DMS 273 (cell line): ENCODE measurements around the gene TTBK2.
"Not testable (repeated sequence)": the region's sequence is repeated elsewhere in the genome, so short reads cannot be mapped to it uniquely, and the experiment has no call there.

Experiments used
- DNase-seq: peaks from one replicate; lab custom pipeline; 2025; ENCODE audit not compliant: unreplicated experiment; lab: John Stamatoyannopoulos, UW

TTBK2 gene

GRCh38 chr15:42920519-42921341, at the start of gene TTBK2:
TTBK2 (minus strand) TSS chr15:42920778; CDS start chr15:42878617, 42,161 bp downstream.
- peak; percentile 98 for DNase-seq

DNA sequence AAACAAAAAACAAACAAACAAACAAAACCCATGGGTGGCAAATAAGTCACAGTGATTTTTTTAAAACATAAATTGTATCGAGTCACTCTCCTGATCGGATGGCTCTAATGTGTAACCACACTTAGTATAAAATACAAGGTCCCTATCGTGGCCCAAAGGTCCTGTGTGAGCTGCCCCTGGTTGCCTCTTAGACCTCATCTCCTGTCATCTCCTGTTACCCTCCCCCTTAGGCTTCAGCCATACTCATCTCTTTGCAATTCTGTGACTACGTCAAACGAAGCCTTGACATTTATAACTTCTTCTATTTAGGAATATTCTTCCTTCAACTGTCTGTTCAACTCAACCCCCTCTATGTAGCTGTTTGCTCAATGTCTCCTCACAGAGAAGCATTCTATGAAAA, 43.9 kb upstream of the TTBK2 start:
- DNase-seq, result no peak

- no peak for DNase-seq
Measured at GRCh38 chr15:42955518-42955917, 34.9 kb upstream of the TTBK2 start.

DNA sequence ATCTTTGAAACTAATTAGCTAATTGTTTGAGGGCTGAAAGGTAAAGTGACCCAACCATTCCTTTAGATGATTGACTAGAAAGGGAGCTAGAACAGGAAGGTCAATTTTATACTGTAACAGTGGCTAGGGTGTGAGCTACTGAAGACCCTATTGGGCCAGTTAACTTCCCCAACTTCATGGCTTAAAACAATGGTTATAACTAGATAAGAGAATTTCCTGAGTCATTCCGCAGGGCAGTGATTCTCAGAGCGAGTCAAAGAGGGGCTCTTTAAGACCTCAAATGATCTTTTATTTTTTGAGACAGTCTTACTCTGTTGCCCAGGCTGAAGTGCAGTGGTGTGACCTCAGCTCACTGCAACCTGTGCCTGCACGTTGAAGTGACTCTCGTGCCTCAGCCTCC, 33.7 kb upstream of the TTBK2 start:
- DNase-seq, result no peak

- not testable (repeated sequence) for DNase-seq
Measured at GRCh38 chr15:42948898-42949297, 28.3 kb upstream of the TTBK2 start.

DNA sequence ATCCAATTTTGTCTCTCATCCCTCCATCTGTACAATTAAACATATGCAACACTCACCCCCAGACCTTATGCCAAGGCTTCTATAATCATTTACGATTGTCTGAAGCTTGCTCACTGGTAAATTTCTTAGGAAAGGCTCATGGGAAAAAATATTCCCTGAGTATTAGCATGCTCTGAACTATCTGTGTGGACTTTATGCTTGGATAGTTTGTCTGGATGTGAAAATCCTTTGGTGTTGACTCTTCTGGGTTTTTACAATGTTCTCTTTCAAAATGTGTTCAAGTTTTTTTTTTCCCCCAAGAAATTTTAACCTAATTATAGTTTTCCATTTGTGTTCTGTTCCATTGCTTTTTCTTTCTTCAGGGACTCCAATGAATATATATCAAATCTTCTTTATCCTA, 19.9 kb upstream of the TTBK2 start:
- DNase-seq, result no peak

DNA sequence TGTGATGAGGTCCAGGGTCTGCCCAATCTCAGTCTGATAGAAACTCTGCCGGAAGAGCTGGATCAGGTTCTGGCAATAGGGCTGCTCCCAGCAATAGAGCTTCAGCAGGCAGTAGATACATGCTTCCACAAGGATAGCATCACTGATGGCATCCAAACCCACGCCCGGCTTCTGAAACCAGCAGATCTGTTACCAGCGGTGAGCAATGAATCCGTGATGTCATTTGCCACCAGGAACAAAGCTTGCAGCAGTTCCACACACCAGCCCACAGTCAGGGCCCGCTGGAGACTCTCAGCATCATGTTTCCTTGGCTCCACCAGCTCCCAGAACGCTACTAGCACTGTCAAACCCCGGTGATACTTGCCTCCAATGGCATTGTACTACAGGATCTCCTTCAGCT, 19.3 kb upstream of the TTBK2 start:
- DNase-seq, result no peak

DNA sequence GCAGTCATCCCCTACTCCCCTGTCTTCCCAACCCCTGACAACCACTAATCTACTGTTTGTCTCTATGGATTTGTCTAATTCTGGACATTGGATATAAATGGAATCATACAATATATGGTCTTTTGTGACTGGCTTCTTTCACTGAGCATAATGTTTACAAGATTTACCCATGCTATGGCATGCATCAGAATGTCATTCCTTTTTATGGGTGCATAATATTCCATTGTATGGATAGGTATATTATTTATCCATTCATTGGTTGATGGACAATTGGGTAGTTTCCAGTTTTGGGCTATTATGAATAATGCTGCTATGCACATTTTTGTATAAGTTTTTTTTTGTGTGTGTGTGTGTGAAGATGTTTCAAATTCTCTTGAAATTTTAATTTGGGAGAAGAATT, 16.6 kb upstream of the TTBK2 start:
- no peak for DNase-seq

DNA sequence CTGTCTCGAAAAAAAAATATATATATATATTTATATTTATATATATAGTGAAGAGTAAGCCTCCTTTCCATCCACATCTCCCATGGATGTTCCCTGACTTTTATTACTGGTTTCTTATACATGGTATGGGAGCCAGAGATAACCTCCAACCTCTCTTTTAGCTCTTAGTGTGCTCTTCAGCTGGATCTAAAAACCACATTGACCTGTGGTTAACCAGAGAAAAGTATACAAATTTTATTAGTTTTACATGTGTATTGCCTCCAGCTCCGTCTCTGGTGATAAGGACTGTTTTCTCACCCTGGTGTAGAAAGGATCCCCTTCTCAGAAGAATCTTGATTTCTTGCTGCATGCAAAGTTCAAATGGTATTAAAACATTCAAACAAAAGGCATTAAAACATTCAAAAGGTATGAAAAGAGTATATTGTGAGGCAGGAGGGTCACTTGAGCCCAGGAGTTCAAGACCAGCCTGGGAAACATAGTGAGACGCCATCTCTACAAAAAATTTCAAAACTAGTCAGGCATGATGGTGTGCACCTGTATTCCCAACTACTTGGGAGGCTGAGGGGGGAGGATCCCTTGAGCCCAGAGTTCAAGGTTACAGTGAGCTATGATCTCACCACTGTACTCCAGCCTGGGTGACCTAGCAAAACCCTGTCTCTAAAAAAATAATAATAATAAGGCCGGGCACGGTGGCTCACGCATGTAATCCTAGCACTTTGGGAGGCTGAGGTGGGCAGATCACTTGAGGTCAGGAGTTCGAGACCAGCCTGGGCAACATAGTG, 13.5 kb upstream of the TTBK2 start:
- DNase-seq, result no peak

- no peak for DNase-seq
Measured at GRCh38 chr15:42932833-42933515, 12.4 kb upstream of the TTBK2 start.

GRCh38 chr15:42931702-42932486, 11.3 kb upstream of the TTBK2 start:
- DNase-seq, result no peak

GRCh38 chr15:42929306-42929848, 8.8 kb upstream of the TTBK2 start:
- DNase-seq, result no peak

- DNase-seq, result no peak
Measured at GRCh38 chr15:42921342-42921731, 759 bp upstream of the TTBK2 start.

GRCh38 chr15:42919799-42920518, 619 bp downstream of the TTBK2 start:
- DNase-seq, result peak; percentile 61

DNA sequence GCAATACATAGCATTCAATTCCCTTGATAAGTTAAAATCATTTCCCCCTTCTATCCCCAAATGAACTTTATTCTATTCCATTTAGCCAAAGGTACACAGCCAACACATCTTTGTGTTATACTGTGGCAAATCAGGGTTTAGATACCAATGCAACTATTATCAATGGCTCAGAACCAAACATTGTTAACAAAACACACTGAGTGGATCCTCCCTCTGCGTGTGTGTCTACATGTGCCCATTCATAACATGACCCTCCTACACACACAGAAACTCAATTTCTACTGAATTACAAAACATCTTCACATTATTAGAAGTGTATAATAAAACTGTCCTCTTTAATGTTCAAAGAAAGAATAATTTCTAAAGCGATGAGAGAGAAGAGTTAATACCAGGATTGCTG, 1.3 kb downstream of the TTBK2 start:
- peak; percentile 4 for DNase-seq

DNA sequence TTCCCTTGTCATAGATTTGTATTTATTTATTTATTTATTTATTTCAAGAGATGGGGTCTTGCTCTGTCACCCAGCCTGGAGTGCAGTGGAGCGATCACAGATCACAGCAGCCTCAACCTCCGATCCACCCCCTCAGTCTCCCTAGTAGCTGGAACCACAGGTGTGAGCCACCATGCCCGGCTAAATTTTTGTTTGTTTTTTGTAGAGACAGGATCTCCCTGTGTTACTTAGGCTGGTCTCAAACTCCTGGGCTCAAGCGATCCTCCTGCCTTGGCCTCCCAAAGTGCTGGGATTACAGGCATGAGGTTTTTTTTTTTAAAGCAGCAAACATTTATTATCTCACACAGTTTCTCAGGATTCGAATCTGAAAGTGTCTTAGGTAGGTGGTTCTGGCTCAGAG, 2.5 kb downstream of the TTBK2 start:
- no peak for DNase-seq

DNA sequence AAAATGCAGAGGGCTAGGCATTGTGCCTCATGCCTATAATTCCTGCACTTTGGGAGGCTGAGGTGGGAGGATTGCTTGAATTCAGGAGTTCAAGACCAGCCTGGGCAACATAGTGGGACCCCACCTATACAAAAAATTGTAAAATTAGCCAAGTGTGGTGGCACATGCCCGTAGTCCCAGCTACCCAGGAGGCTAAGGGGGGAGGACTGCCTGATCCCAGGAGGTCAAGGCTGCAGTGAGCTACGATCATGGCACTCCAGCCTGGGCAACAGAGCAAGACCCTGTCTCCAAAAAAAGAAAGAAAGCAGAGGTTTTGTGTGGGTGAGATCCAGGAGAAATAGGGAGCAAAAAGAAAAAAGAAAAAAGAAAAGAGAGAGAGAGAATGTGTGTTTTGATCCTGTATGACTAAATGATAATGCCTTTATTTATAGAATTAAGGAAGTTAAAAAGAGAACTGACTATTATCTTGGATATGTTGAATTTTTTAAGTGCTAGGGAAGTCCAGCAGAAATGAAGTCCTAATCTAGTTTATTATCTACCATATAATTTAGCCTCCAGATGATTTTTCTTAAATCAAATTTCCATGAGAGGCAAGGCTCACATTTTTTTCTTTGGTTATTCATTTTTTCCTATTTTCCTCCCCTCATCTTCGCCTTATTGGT, 4.8 kb downstream of the TTBK2 start:
- DNase-seq, result no peak

GRCh38 chr15:42914728-42915497, 5.7 kb downstream of the TTBK2 start:
- DNase-seq, result no peak
